Gastrocnemius medialis (tissue), 4 donors: ENCODE data around the gene SRRM3.

Source experiments
- POLR2A ChIP-seq, 2 donors: fragments of 450-650 bp; IDR thresholded peaks; one replicate each; pipeline ENCODE4 v1.6.1; 2017; ENCODE audit warnings: antibody characterized with exemption in 2 of 2, mild to moderate bottlenecking in 2 of 2, moderate library complexity in 2 of 2
- TF ChIP-seq, protein P1 (sequence below), 5 experiments: fragments of 450-650 bp in 3 of 5; fragments of 200-600 bp in 2 of 5; sonication (generic) in 2 of 5; IDR thresholded peaks in 4 of 5; conservative IDR thresholded peaks in 1 of 5; 1 replicate in 4 of 5; 2 replicates in 1 of 5; pipeline ENCODE4 v1.5.1; 2016 to 2019; ENCODE audit warnings: antibody characterized with exemption in 5 of 5, mild to moderate bottlenecking in 3 of 5, moderate library complexity in 3 of 5

DNA sequence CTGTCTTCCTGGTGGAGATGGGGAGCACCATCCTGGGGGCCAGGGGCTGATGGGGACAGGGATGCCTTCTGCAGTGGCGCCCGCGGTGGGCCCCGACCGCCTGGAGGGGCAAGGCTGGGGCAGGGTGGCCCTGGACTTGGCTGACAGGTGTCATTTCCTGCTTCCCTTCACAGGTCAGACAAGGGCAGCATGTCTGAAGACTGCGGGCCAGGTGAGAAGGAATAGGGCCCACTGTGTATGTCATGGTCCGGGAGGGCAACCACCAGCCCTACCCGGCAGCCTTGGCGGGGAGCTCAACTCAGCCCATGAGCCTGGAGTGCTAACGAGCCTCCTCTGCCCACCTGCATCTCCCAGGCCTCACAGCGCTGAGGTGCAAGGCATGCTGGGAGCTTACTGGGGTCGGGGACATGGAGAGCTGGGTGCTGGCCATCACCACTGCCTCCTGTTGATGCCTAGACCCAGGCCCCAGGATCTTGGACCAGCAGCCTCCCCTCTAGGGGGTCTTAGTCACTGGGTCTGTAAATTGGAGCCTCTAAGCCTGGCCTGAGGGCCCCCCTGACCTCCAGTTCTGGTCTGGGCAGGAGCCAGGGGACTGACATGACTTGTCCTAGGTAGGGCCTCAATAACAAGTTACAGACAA, 28.0 kb upstream of the SRRM3 start:
- TF ChIP-seq, protein P1, sequence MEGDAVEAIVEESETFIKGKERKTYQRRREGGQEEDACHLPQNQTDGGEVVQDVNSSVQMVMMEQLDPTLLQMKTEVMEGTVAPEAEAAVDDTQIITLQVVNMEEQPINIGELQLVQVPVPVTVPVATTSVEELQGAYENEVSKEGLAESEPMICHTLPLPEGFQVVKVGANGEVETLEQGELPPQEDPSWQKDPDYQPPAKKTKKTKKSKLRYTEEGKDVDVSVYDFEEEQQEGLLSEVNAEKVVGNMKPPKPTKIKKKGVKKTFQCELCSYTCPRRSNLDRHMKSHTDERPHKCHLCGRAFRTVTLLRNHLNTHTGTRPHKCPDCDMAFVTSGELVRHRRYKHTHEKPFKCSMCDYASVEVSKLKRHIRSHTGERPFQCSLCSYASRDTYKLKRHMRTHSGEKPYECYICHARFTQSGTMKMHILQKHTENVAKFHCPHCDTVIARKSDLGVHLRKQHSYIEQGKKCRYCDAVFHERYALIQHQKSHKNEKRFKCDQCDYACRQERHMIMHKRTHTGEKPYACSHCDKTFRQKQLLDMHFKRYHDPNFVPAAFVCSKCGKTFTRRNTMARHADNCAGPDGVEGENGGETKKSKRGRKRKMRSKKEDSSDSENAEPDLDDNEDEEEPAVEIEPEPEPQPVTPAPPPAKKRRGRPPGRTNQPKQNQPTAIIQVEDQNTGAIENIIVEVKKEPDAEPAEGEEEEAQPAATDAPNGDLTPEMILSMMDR (IDR thresholded peaks at IDR 0.05 in 4 of 5, conservative IDR thresholded peaks at IDR 0.05 in 1 of 5), result no peak
- TF ChIP-seq POLR2A (IDR thresholded peaks at IDR 0.05), result no peak
